Motor neuron (in vitro differentiated cells): Measurements from ENCODE around the gene GMPS. TPM values are rescaled to one million over a fixed set of nuclear protein-coding genes. Genes with fewer than 3 reads are reported as not detected.
A peak's percentile ranks its signal among the peaks of the same experiment; 100 is the strongest.
"Not testable (repeated sequence)": the region's sequence is repeated elsewhere in the genome, so short reads cannot be mapped to it uniquely, and the experiment has no call there.

Experiments used
- ATAC-seq, 8 experiments: fragments of 200-7000 bp; cut with Tn5 transposase; replicated peaks in 6 of 8; 2 replicates each; pipeline ENCODE4 v1.8.0; 2021; ENCODE audit warnings: mild to moderate bottlenecking in 8 of 8, moderate library complexity in 8 of 8
- H3K27ac ChIP-seq, 2 donors: fragments of 250-450 bp; sonication (Bioruptor Pico); 2 replicates each; pipeline ENCODE4 v1.9.0; 2021; ENCODE audit warnings: antibody characterized with exemption in 2 of 2, mild to moderate bottlenecking in 2 of 2, moderate library complexity in 1 of 2
- H3K4me1 ChIP-seq, 2 donors: fragments of 250-450 bp; sonication (Bioruptor Pico); replicated peaks in 1 of 2; 2 replicates each; pipeline ENCODE4 v1.6.1; 2021; ENCODE audit warnings: antibody characterized with exemption in 2 of 2, mild to moderate bottlenecking in 2 of 2, moderate library complexity in 1 of 2
- H3K4me3 ChIP-seq, 5 donors: fragments of 250-450 bp; sonication (Bioruptor Pico); 2 replicates each; pipeline ENCODE4 v1.9.0; 2021; ENCODE audit warnings: antibody characterized with exemption in 5 of 5, mild to moderate bottlenecking in 5 of 5, moderate library complexity in 4 of 5
- WGBS, 10 experiments: fragments of 450-650 bp; shearing (Covaris generic); methylation state at CpG; one replicate each; pipeline ENCODE4 v1.0.0; 2022; 5-methylcytosine and 5-hydroxymethylcytosine counted together
- in situ Hi-C, 9 experiments: fragments of 400-800 bp; cut with MboI; loops; one replicate each; pipeline ENCODE4 v1.15.0; 2021; ENCODE audit warnings: low sequenced_read_pairs in 9 of 9, low pct_unique_long_range_greater_than_20kb in 2 of 9; ENCODE audit not compliant: unreplicated experiment in 9 of 9
- total RNA-seq, 8 experiments: library from RNA; unstranded; fragments of 300-600 nt; gene quantifications; 2 replicates each; pipeline versions ENCODE4 v1.2.3 to v1.2.4, GENCODE V29; 2022

GMPS gene
- total RNA-seq, 8 experiments from 2014 or later = 33.4 to 105 (median 48.1) TPM

DNA sequence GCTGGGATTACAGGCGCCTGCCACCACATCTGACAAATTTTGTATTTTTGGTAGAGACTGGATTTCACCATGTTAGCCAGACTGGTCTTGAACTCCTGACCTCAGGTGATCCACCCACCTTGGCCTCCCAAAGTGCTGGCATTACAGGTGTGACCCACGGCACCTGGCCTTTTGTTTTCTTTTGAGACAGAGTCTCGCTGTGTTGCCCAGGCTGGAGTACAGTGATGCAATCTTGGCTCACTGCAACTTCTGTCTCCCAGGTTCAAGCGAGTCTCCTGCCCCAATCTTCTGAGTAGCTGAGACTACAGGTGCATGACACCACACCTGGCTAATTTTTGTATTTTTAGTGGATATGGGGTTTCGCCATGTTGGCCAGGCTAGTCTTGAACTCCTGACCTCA is 10.0 kb upstream of the GMPS start:
- 71 to 100% (median 88%) methylated on average over 1 to 3 of the region's 5 CpGs; no CpG with 5 or more reads in 5 of the 10 experiments for WGBS, 10 experiments
- in situ Hi-C loops = loop anchor here in 2 of 9 experiments (25.0 kb wide), 2 partner anchors 473 to 498 kb away; no protein-coding TSS in a partner anchor
- H3K27ac ChIP-seq, ATAC-seq, H3K4me3 ChIP-seq, H3K4me1 ChIP-seq: not testable (repeated sequence)

DNA sequence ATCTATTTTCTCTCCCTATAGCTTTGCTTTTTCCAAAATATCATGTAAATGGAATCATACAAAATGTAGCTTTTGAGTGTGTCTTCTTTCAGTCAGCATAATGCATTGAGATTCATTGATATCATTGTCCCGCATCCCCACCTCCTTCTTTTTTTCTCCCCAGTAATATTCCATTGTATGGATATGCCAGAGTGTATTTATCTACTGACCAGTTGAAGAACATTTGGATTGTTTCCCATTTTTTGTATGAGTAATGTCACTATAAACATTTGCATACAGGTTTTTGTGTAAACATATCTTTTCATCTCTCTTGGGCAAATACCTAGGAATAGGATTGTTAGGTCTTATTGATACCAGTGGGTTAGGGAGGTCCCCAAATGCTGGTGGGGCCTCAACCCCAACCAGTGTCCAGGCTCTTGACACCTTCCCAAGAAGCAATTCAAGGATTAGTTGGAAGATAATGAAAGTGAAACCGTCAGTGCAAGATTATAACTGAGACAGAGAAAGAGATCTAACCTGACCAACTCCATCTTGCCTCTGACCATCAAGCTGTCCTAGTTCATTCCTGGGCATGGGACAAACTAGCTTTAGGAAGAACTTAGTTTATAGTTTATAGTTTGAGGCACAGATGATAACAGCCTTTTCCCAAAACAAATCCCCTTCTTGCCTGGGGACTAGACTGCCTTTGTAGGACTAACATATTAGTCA is 8.8 kb upstream of the GMPS start:
- H3K4me3 ChIP-seq = no peak overlapping the region

DNA sequence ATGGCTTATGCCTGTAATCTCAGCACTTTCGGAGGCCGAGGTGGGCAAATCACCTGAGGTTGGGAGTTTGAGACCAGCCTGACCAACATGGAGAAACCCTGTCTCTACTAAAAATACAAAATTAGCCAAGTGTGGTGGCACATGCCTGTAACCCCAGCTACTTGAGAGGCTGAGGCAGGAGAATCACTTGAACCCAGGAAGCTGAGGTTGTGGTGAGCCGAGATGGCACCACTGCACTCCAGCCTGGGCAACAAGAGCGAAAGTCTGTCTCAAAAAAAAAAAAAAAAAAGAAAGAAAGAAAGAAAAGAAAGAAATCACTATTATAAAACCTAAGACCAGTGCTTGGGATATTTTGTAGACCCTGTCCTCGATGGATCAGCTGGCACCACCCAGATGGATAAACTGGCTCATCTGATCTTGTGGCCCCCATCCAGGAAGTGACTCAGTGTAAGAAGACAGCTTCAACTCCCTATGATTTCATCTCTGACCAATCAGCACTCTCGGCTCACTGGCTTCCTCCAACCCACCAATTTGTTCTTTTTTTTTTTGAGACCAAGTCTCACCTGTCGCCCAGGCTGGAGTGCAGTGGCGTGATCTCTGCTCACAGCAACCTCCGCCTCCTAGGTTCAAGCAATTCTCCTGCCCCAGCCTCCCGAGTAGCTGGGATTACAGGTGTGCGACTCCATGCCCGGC is 8.0 kb upstream of the GMPS start:
- in situ Hi-C loops = loop anchor here in 2 of 9 experiments (25.0 kb wide), 2 partner anchors 475 to 500 kb away; no protein-coding TSS in a partner anchor
- 33 to 100% (median 79%) methylated on average over 1 to 9 of the region's 12 CpGs; no CpG with 5 or more reads in 1 of the 10 experiments for WGBS, 10 experiments
- peak in 2 of 8 experiments; percentile 11 to 12 for ATAC-seq

More for the DNA sequence above, 8.8 kb upstream of the GMPS start:
- Histone ChIP-seq H3K27ac (no peak overlapping the region), H3K4me1 (no peaks in the 10 kb centered on the region)
- in situ Hi-C loops = loop anchor here in 2 of 9 experiments (25.0 kb wide), 2 partner anchors 474 to 499 kb away; no protein-coding TSS in a partner anchor
- ATAC-seq = no peak
- WGBS, 10 experiments = 80 to 100% (median 100%) methylated on average over 1 to 2 of the region's 2 CpGs

DNA sequence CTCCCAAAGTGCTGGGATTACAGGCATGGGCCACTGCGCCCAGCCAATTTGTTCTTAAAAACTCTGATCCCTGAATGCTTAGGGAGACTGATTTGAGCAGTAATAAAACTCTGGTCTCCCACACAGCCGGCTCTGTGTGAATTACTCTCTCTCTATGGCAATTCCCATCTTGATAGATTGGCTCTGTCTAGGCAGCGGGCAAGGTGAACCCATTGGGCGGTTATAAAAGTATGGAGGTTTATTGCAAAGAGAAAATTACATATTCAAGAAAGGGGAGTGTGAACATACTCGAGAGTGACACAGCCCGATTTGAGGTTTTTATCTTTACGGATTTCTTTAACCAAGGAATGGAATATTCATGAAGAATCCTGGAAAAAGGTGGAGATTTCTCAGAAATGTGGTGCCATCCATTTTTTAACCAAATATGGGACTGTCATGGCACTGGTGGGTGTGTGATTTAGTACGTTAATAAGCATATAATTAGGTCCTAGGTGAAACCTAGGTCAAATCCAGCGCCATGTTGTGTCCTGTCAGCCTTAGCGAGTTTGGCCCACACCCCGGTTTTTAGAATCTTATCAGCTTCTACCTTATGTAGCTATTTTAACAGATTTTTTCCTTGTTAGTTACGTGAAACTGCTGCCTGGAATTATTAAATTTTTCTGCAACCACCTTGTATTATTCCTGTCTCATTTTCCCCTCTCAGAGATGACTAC is 7.2 kb upstream of the GMPS start:
- in situ Hi-C loops = loop anchor here in 2 of 9 experiments (25.0 kb wide), 2 partner anchors 476 to 501 kb away; no protein-coding TSS in a partner anchor
- Histone ChIP-seq H3K27ac (no peak overlapping the region), H3K4me3 (no peak overlapping the region), H3K4me1 (no peaks in the 10 kb centered on the region)
- 27 to 85% (median 69%) methylated on average over 5 to 12 of the region's 12 CpGs; no CpG with 5 or more reads in 2 of the 10 experiments for WGBS, 10 experiments
- ATAC-seq = peak in 4 of 8 experiments; percentile 25 to 90 (median 88)

More for the DNA sequence above, 8.0 kb upstream of the GMPS start:
- H3K4me3 ChIP-seq, H3K4me1 ChIP-seq, H3K27ac ChIP-seq: not testable (repeated sequence)

DNA sequence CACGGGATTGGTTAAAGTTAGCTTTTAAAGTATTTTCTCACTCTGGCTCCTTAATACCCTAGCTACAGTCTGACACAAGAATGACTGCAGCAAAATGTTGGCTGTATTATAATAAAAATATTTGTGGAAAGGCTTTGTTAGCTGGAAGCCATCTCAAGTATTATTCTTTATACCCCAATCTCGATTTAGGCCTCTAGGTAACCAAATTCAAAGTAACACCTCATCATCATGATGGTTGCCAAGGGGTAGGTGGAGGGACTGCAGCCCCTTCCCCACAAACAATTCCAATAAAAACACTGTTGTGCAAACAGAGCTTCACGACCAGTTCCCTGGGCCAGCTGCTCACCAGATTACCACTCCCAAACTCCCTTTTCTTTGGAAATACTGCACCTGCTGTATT is 759 bp upstream of the GMPS start:
- 20 to 83% (median 54%) methylated on average over 1 to 3 of the region's 3 CpGs for WGBS, 10 experiments
- Histone ChIP-seq H3K4me1 (peaks cover 7 to 8% of the 10 kb centered on the region in 2 donors), H3K27ac (peak overlapping the region; percentile 7 to 74), H3K4me3 (peak overlapping the region; percentile 78 to 91 (median 81))
- in situ Hi-C loops = loop anchor here in 2 of 9 experiments (25.0 kb wide), 2 partner anchors 482 to 507 kb away; no protein-coding TSS in a partner anchor
- ATAC-seq = no peak

DNA sequence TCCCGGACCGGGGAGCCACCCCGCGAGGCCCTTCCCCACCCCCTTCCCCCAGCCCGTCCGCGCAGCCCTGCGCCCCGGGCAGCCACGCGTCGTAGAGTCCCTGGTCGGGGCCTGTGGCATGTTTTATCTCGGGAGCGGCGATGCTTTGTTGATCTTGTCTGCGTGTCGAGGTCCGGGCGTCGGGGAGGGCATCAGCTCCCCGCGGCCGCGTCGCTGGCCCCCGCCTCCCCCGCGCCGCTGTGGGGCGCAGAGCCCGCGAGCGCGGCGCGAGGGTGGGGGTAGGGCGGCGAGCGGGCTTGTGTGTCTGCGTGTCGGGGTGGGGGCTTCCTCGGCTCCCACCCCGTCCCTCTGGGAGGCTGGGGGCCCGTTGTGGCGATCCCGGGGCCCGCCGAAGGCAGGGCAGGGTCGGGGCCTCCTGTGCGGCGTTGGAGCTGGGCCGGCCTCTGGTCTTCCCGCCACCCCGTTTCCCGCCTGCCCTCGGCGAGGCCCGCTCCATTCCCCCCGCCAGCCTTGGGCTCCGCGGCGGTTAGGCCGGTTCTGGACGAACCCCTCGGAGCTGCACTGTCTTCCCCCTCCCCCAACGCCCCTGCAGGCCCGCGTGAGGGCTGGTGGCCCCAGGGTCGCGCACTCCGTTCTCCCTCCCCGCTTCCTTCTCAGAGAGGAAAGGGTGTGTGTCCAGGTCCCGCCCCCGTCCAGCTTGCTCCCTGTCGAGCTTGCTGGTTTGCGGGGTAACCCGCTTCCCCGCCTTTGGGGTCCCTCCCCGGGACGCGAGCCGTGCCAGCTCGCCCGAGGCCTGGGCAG is 695 bp downstream of the GMPS start:
- Histone ChIP-seq H3K4me1 (peaks cover 7 to 10% of the 10 kb centered on the region in 2 donors), H3K27ac (peak overlapping the region; percentile 84 to 89), H3K4me3 (peak overlapping the region; percentile 78 to 91 (median 81))
- in situ Hi-C loops = loop anchor here in 2 of 9 experiments (25.0 kb wide), 2 partner anchors 484 to 509 kb away; no protein-coding TSS in a partner anchor
- 0% methylated on average over 3 of the region's 85 CpGs; no CpG with 5 or more reads in 9 of the 10 experiments for WGBS, 10 experiments
- ATAC-seq = peak; percentile 12 to 42 (median 33)

DNA sequence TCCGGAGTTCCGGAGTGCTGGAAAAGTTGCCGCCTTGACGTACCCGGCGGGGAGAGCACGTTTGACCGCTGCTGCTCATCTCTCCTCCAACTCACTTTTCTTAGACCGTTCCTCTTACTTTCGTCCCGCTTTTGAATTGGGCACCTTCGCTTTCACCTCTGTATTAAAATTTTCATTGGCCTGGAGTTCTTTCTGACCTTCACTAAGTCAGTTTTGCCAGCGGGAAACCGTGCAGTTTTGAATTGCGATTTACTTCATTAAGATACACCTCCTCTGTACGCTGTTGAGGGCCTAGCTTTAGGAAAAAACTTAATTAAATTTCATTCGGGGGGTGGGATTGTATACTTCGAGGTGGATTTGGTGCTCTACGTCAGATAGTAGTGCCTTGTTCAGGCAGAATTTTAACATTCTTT is 1.3 kb downstream of the GMPS start:
- H3K27ac ChIP-seq = peak overlapping the region in 1 of 2 donors; percentile 89
- H3K4me1 ChIP-seq = peaks cover 7 to 10% of the 10 kb centered on the region in 2 donors
- in situ Hi-C loops = loop anchor here in 2 of 9 experiments (25.0 kb wide), 2 partner anchors 484 to 509 kb away; no protein-coding TSS in a partner anchor

DNA sequence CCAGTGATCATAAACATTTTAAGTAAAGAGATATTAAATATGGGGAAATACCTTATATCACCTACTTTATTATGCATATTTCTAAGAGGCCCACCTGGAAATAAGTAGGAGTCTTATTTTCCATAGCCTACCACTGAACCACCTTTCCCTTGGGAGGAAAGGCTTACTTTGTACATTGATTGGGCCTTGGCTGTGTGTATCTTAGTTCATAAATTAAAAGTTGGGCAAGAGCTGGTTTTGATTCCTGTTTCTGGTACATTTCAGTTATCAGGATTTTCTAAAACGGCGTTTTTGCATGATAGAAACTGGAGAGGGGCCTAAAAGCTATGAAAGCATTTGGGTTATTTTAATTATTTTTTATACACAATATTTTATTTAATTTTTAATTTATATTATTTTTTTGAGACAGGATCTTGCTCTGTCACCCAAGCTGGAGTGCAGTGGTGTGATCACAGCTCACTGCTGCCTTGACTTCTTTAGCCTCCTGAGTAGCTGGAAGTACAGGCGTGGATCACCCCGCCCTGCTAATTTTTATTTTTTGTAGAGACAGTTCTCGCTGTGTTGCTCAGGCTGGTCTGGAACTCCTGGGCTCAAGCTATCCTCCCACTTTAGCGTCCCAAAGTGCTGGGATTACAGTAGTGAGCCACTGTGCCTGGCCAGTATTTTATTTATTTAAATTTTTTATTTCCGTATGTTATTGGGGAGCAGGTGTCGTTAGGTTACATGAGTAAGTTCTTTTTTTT is 2.6 kb downstream of the GMPS start:
- in situ Hi-C loops = loop anchor here in 2 of 9 experiments (25.0 kb wide), 2 partner anchors 486 to 511 kb away; no protein-coding TSS in a partner anchor
- 63 to 100% (median 79%) methylated on average over 3 to 8 of the region's 8 CpGs; no CpG with 5 or more reads in 2 of the 10 experiments for WGBS, 10 experiments
- Histone ChIP-seq H3K27ac (no peak overlapping the region), H3K4me3 (no peak overlapping the region), H3K4me1 (peaks cover 7 to 10% of the 10 kb centered on the region in 2 donors)
- no peak for ATAC-seq

More for the DNA sequence above, 1.3 kb downstream of the GMPS start:
- ATAC-seq = no peak
- 0 to 3% (median 0%) methylated on average over 3 to 10 of the region's 19 CpGs for WGBS, 10 experiments
- peak overlapping the region; percentile 78 to 91 (median 81) for H3K4me3 ChIP-seq

DNA sequence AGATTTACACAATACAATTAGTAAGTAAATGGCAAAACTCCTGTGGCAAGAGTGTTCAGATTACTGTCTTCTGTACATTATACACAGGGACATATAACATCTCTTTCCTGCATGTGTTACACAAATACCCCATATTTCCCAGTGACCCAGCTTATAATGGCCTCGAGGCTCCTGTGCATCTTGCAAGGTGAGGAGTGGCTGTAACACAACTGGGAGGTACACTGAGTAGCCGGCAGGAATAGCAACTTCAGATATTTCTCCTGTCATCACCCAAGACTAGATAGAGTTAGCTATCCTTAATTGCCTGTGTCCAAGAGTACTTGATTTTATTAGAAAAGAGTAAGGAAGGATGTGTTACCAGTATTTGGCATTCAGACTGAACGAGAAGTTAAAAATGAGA is 5.6 kb downstream of the GMPS start:
- H3K4me1 ChIP-seq = peaks cover 2 to 5% of the 10 kb centered on the region in 2 donors
- no peak overlapping the region for H3K27ac ChIP-seq
- 20 to 100% (median 85%) methylated on average over 1 to 3 of the region's 3 CpGs; no CpG with 5 or more reads in 1 of the 10 experiments for WGBS, 10 experiments
- no peak for ATAC-seq
- H3K4me3 ChIP-seq = no peak overlapping the region
- in situ Hi-C loops = no loop called here

DNA sequence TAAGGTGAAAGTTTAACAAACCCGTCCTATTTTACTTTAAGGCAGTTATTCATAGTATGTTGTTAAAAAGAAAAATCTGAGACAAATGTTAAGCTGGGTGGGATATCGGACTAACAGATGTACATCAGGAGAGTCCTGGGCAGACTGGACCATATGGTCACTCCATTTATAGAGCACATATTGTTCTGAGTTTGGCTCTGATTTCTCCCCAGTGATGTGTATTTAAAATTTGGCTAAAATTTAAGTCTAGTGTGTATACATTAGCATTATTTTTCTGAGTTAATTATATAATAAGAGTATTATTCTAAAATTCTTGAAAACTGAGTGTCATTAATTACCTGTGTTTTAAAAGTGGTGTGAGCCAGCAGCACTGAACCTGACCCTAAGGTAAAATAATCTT is 6.1 kb downstream of the GMPS start:
- ATAC-seq = no peak
- H3K27ac ChIP-seq = no peak overlapping the region
- no peak overlapping the region for H3K4me3 ChIP-seq
- in situ Hi-C loops = no loop called here
- WGBS, 10 experiments = 38 to 100% (median 82%) methylated on average over 1 to 2 of the region's 2 CpGs; no CpG with 5 or more reads in 3 of the 10 experiments
- H3K4me1 ChIP-seq = peaks cover 2 to 5% of the 10 kb centered on the region in 2 donors

DNA sequence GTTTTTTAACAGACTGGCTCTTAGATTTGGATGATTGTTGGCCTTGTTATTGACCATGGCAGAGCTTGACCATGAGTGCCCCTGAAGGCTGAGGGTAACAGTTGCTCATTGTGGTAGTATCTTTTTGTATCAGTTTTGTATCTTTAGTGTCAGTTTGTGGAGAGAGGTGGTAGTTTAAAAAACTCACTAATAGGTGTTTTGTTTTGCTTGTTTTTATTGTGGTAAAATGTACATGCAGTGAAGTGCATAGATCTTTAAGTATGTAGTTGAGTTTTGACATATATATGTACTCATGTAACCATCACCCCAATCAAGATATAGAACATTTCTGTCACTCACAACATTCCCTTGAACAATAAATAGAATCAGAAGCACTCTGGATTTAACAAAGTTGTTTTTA is 9.8 kb downstream of the GMPS start:
- in situ Hi-C loops = no loop called here
- H3K4me3 ChIP-seq = no peak overlapping the region
- peaks cover 0 to 3% of the 10 kb centered on the region in 2 donors for H3K4me1 ChIP-seq
- no peak overlapping the region for H3K27ac ChIP-seq
- ATAC-seq = no peak
